ENCODE results near the gene TELO2.

The TELO2 gene

DNA sequence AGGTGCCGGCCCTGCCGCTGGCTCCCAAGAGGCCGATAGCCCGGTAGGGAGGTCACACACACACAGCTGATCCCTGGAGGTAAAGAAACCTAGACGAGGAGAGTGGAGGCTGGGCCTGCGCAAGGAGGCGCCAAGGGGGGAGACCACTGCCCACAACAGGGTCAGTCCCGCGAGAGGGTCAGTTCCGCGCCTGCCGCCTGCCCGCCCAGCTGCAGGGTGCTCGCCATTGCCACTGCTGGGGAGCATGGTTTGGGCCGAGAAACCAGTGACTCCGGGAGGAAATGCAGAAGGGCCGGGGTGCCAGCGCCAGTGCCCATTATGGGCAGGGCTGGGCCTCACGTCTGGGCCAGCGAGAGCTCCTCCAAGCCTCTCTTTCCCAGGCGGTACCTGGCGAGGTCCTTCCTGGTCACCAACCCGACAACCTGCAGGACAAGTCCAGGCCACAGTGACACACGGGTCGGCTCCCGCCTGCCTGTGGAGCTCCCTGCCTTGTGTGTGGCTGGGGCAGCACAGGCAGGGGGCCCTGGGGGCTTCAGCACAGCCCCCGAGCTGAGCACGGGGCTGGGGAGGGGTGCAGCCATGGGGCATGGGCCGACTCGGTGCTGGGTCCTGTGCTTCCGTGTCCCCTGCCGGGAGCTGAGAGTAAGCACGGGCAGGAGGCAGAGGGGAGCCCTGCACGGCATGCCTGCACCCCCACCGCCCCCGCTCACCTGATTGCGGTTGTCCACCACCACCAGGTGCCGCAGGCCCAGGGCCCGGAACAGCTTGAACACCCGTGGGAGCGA lies 46.7 kb upstream of the TELO2 start:
- Histone ChIP-seq H3K27ac (no peak overlapping the region), H3K27me3 (ENCODE audit: insufficient read depth, low read depth, severe bottlenecking) (no peaks in the 10 kb centered on the region), H3K4me3 (ENCODE audit: low read depth, low read length) (no peak overlapping the region), H3K36me3 (peaks cover 25% of the 10 kb centered on the region), H3K9me3 (ENCODE audit: severe bottlenecking) (no peaks in the 10 kb centered on the region)
- TF ChIP-seq, protein P1, sequence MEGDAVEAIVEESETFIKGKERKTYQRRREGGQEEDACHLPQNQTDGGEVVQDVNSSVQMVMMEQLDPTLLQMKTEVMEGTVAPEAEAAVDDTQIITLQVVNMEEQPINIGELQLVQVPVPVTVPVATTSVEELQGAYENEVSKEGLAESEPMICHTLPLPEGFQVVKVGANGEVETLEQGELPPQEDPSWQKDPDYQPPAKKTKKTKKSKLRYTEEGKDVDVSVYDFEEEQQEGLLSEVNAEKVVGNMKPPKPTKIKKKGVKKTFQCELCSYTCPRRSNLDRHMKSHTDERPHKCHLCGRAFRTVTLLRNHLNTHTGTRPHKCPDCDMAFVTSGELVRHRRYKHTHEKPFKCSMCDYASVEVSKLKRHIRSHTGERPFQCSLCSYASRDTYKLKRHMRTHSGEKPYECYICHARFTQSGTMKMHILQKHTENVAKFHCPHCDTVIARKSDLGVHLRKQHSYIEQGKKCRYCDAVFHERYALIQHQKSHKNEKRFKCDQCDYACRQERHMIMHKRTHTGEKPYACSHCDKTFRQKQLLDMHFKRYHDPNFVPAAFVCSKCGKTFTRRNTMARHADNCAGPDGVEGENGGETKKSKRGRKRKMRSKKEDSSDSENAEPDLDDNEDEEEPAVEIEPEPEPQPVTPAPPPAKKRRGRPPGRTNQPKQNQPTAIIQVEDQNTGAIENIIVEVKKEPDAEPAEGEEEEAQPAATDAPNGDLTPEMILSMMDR (IDR thresholded peaks at IDR 0.05; ENCODE audit: low read depth, low read length) = no peak
- no peak for DNase-seq

- no peak overlapping the region for H3K27ac ChIP-seq
- DNase-seq = no peak
- TF ChIP-seq, protein P1 (IDR thresholded peaks at IDR 0.05; ENCODE audit: low read depth, low read length) = no peak
- no peak overlapping the region for H3K4me3 ChIP-seq (ENCODE audit: low read depth, low read length)
- H3K27me3 ChIP-seq (ENCODE audit: insufficient read depth, low read depth, severe bottlenecking) = no peaks in the 10 kb centered on the region
- no peaks in the 10 kb centered on the region for H3K9me3 ChIP-seq (ENCODE audit: severe bottlenecking)
- H3K36me3 ChIP-seq = peaks cover 38% of the 10 kb centered on the region
Measured at GRCh38 chr16:1447965-1448364, 45.2 kb upstream of the TELO2 start.

DNA sequence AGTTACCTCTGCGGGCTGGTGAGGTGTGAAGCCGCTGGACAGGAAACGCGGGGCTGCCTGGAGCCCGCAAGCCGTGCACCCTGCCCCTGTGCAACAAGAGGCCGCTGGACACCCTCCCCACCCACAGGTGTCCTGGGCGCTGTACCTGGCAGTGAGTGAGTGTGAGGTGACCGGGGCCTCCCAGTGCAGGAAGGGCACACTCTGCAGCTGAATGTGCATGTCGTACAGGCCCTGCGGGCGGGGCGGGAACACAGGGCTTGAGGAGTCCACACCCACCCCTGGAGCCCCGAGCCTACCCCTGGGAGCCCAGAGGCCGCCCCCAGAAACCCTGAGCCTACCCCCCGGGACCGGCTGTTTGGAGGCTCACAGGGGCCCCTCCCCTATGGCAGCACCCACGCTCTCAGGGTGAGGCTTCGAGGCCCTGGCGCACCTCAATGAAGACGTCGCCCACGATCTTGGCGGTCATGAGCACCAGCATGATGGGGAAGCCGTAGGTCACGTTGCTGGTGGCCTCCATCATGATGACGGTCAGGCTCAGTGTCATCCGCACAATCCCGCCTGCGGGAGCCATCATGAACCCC lies 44.5 kb upstream of the TELO2 start:
- H3K9me3 ChIP-seq (ENCODE audit: severe bottlenecking) = no peaks in the 10 kb centered on the region
- TF ChIP-seq, protein P1 (IDR thresholded peaks at IDR 0.05; ENCODE audit: low read depth, low read length) = no peak
- H3K4me3 ChIP-seq (ENCODE audit: low read depth, low read length) = no peak overlapping the region
- H3K27ac ChIP-seq = no peak overlapping the region
- peaks cover 44% of the 10 kb centered on the region for H3K36me3 ChIP-seq
- DNase-seq = no peak
- no peaks in the 10 kb centered on the region for H3K27me3 ChIP-seq (ENCODE audit: insufficient read depth, low read depth, severe bottlenecking)

- no peaks in the 10 kb centered on the region for H3K9me3 ChIP-seq (ENCODE audit: severe bottlenecking)
- H3K27ac ChIP-seq = no peak overlapping the region
- no peaks in the 10 kb centered on the region for H3K27me3 ChIP-seq (ENCODE audit: insufficient read depth, low read depth, severe bottlenecking)
- H3K36me3 ChIP-seq = peaks cover 49% of the 10 kb centered on the region
- DNase-seq = no peak
- TF ChIP-seq, protein P1 (IDR thresholded peaks at IDR 0.05; ENCODE audit: low read depth, low read length) = no peak
- H3K4me3 ChIP-seq (ENCODE audit: low read depth, low read length) = no peak overlapping the region
Measured at GRCh38 chr16:1449201-1449788, 43.9 kb upstream of the TELO2 start.

- no peaks in the 10 kb centered on the region for H3K27me3 ChIP-seq (ENCODE audit: insufficient read depth, low read depth, severe bottlenecking)
- TF ChIP-seq, protein P1 (IDR thresholded peaks at IDR 0.05; ENCODE audit: low read depth, low read length) = 0 out of 2 replicates have a peak, but pooled peaks have one; percentile 4
- H3K9me3 ChIP-seq (ENCODE audit: severe bottlenecking) = no peaks in the 10 kb centered on the region
- H3K27ac ChIP-seq = no peak overlapping the region
- H3K36me3 ChIP-seq = peaks cover 53% of the 10 kb centered on the region
- no peak overlapping the region for H3K4me3 ChIP-seq (ENCODE audit: low read depth, low read length)
- no peak for DNase-seq
Measured at GRCh38 chr16:1450218-1450617, 42.9 kb upstream of the TELO2 start.
